NCI-H345 (cell line): ENCODE results near the gene RPL23.
"Not testable (repeated sequence)": the region's sequence is repeated elsewhere in the genome, so short reads cannot be mapped to it uniquely, and the experiment has no call there.

ENCODE experiments used
- DNase-seq: peaks from one replicate; lab custom pipeline; 2025; lab: John Stamatoyannopoulos, UW

The RPL23 gene

GRCh38 chr17:38867179-38867967, 13.9 kb upstream of the RPL23 start:
- DNase-seq: peak; percentile 82

- DNase-seq: no peak
Measured at GRCh38 chr17:38864636-38865398, 11.3 kb upstream of the RPL23 start.

GRCh38 chr17:38861399-38861843, 7.9 kb upstream of the RPL23 start:
- DNase-seq: no peak

- no peak for DNase-seq
Measured at GRCh38 chr17:38857271-38857670, 3.8 kb upstream of the RPL23 start.

- not testable (repeated sequence) for DNase-seq
Measured at GRCh38 chr17:38855101-38855714, 1.7 kb upstream of the RPL23 start.

- no peak for DNase-seq
Measured at GRCh38 chr17:38852771-38853291, 690 bp downstream of the RPL23 start.

- DNase-seq: no peak
Measured at GRCh38 chr17:38851434-38851833, 2.1 kb downstream of the RPL23 start.

- no peak for DNase-seq
Measured at GRCh38 chr17:38850374-38850773, 3.1 kb downstream of the RPL23 start.

GRCh38 chr17:38848939-38849605, 4.4 kb downstream of the RPL23 start:
- no peak for DNase-seq

GRCh38 chr17:38848557-38848891, 5.0 kb downstream of the RPL23 start:
- no peak for DNase-seq

- no peak for DNase-seq
Measured at GRCh38 chr17:38844261-38844757, 9.2 kb downstream of the RPL23 start.

- DNase-seq: no peak
Measured at GRCh38 chr17:38825762-38826247, 27.7 kb downstream of the RPL23 start.

- DNase-seq: peak; percentile 93
Measured at GRCh38 chr17:38824899-38825761, 28.4 kb downstream of the RPL23 start, which contains the start of gene CWC25. TSS of gene CWC25 (minus strand) at chr17:38825321. CDS start at chr17:38825183, 138 bp downstream.

- no peak for DNase-seq
Measured at GRCh38 chr17:38815576-38816193, 37.8 kb downstream of the RPL23 start.

GRCh38 chr17:38809828-38810227, 43.7 kb downstream of the RPL23 start:
- DNase-seq: no peak

- no peak for DNase-seq
Measured at GRCh38 chr17:38800237-38800760, 53.2 kb downstream of the RPL23 start.

- peak; percentile 98 for DNase-seq
Measured at GRCh38 chr17:38799501-38800236, 53.9 kb downstream of the RPL23 start, which contains the start of gene PIP4K2B. TSS of gene PIP4K2B (minus strand) at chr17:38799556. CDS start at chr17:38799424, 132 bp downstream.

GRCh38 chr17:38798614-38799500, 54.7 kb downstream of the RPL23 start:
- peak; percentile 51 for DNase-seq
